CD14-positive monocyte (primary cell): ENCODE data around the gene AGXT. TPM values are rescaled to one million over a fixed set of nuclear protein-coding genes. Genes with fewer than 3 reads are reported as not detected.

ENCODE experiments used
- DNase-seq, 3 donors: peaks; one replicate each; pipeline ENCODE4 v3.0.0-alpha.2; 2011 to 2022
- H2AFZ ChIP-seq: 2 replicates; pipeline ENCODE4 v1.6.0; 2012; ENCODE audit warnings: mild to moderate bottlenecking, low read depth, low read length, inconsistent platforms; ENCODE audit not compliant: insufficient read depth, poor library complexity, severe bottlenecking
- H3K27ac ChIP-seq, 2 donors: 1 replicate in 1 of 2; 2 replicates in 1 of 2; pipeline ENCODE4 v1.5.1; 2012 to 2013; ENCODE audit warnings: low read length in 2 of 2, control low read depth in 1 of 2, inconsistent platforms in 1 of 2, low read depth in 1 of 2, mild to moderate bottlenecking in 1 of 2
- H3K27me3 ChIP-seq, 2 donors: one replicate each; pipeline versions ENCODE4 v1.6.0 to v1.6.1; 2011 to 2013; ENCODE audit warnings: low read length in 2 of 2; ENCODE audit not compliant: control insufficient read depth in 2 of 2, insufficient read depth in 2 of 2
- H3K36me3 ChIP-seq, 2 donors: replicated peaks in 1 of 2; 1 replicate in 1 of 2; 2 replicates in 1 of 2; pipeline versions ENCODE4 v1.5.1 to v1.6.1; 2012 to 2013; ENCODE audit warnings: low read length in 2 of 2, control low read depth in 1 of 2, inconsistent platforms in 1 of 2, mild to moderate bottlenecking in 1 of 2; ENCODE audit not compliant: insufficient read depth in 2 of 2, control insufficient read depth in 1 of 2
- H3K4me1 ChIP-seq, 2 donors: 1 replicate in 1 of 2; 2 replicates in 1 of 2; pipeline versions ENCODE4 v1.5.1 to v1.6.1; 2012 to 2013; ENCODE audit warnings: low read length in 2 of 2, control low read depth in 1 of 2, inconsistent platforms in 1 of 2, mild to moderate bottlenecking in 1 of 2, moderate library complexity in 1 of 2; ENCODE audit not compliant: insufficient read depth in 2 of 2, control insufficient read depth in 1 of 2
- H3K4me2 ChIP-seq: replicated peaks from 2 replicates; pipeline ENCODE3; 2012; ENCODE audit warnings: low read length, moderate library complexity, mild to moderate bottlenecking; ENCODE audit not compliant: poor library complexity, severe bottlenecking; ENCODE audit errors: extremely low read depth
- H3K4me3 ChIP-seq, 3 experiments: fragments of 200-600 bp in 1 of 3; sonication (generic) in 1 of 3; replicated peaks in 1 of 3; 1 replicate in 2 of 3; 2 replicates in 1 of 3; pipeline ENCODE4 v1.5.1; 2011 to 2013; ENCODE audit warnings: low read length in 3 of 3, mild to moderate bottlenecking in 3 of 3, control low read depth in 2 of 3, low read depth in 2 of 3, inconsistent platforms in 1 of 3, moderate library complexity in 1 of 3
- H3K79me2 ChIP-seq: 2 replicates; pipeline ENCODE4 v1.6.0; 2012; ENCODE audit warnings: mild to moderate bottlenecking, control low read depth, inconsistent platforms, low read length, moderate library complexity; ENCODE audit not compliant: insufficient read depth
- H3K9ac ChIP-seq: 2 replicates; pipeline ENCODE4 v1.6.0; 2017; ENCODE audit warnings: low read length, mild to moderate bottlenecking; ENCODE audit not compliant: insufficient read depth, poor library complexity, severe bottlenecking
- H3K9me3 ChIP-seq, 2 donors: replicated peaks in 1 of 2; 1 replicate in 1 of 2; 2 replicates in 1 of 2; pipeline versions ENCODE4 v1.5.1 to v1.6.1; 2012 to 2013; ENCODE audit warnings: low read length in 2 of 2, control low read depth in 1 of 2; ENCODE audit not compliant: control insufficient read depth in 1 of 2, insufficient read depth in 1 of 2
- H4K20me1 ChIP-seq: 2 replicates; pipeline ENCODE4 v1.6.0; 2012; ENCODE audit warnings: mild to moderate bottlenecking, low read length, control low read depth, moderate library complexity; ENCODE audit not compliant: insufficient read depth
- H3K27ac Mint-ChIP-seq, 7 donors: one replicate each; pipeline ENCODE4 v1.8.0; 2020; ENCODE audit warnings: mild to moderate bottlenecking in 7 of 7, mixed read lengths in 7 of 7, moderate library complexity in 6 of 7, inconsistent platforms in 2 of 7
- H3K27me3 Mint-ChIP-seq, 3 donors: one replicate each; pipeline ENCODE4 v1.8.0; 2021 to 2022; ENCODE audit warnings: low read depth in 3 of 3, mild to moderate bottlenecking in 3 of 3, mixed read lengths in 3 of 3, moderate library complexity in 3 of 3, inconsistent platforms in 1 of 3
- H3K36me3 Mint-ChIP-seq, 2 donors: one replicate each; pipeline ENCODE4 v1.8.0; 2020; ENCODE audit warnings: mixed read lengths in 2 of 2, inconsistent platforms in 1 of 2, mild to moderate bottlenecking in 1 of 2
- H3K4me1 Mint-ChIP-seq: one replicate; pipeline ENCODE4 v1.8.0; 2020; ENCODE audit warnings: mild to moderate bottlenecking, mixed read lengths
- H3K4me3 Mint-ChIP-seq, 2 donors: one replicate each; pipeline ENCODE4 v1.8.0; 2020; ENCODE audit warnings: mild to moderate bottlenecking in 2 of 2, mixed read lengths in 2 of 2, moderate library complexity in 1 of 2
- H3K9me3 Mint-ChIP-seq, 7 donors: one replicate each; pipeline ENCODE4 v1.8.0; 2020 to 2022; ENCODE audit warnings: mixed read lengths in 7 of 7, mild to moderate bottlenecking in 6 of 7, moderate library complexity in 6 of 7, inconsistent platforms in 2 of 7
- WGBS: methylation state at CpG from one replicate; pipeline ENCODE4 v1.1.5; 2013; ENCODE audit warnings: missing lambda C conversion rate; ENCODE audit not compliant: insufficient coverage; 5-methylcytosine and 5-hydroxymethylcytosine counted together
- intact Hi-C, 2 donors: fragments of 100-400 bp; cut with micrococcal nuclease; formaldehyde crosslinking; loops; one replicate each; pipeline versions ENCODE4 v1.15.0 to v1.15.1; 2023
- polyA plus RNA-seq, 3 donors: library from polyadenylated mRNA; depleted of rRNA in 1 of 3; unstranded in 2 of 3; stranded (reverse) in 1 of 3; fragments of 300-500 nt in 2 of 3; fragments of >200 nt in 1 of 3; fragmentation: Illumina TruSeq in 2 of 3; gene quantifications; 1 replicate in 2 of 3; 2 replicates in 1 of 3; pipeline ENCODE4 v1.2.3, GENCODE V29; 2012 to 2021
- TF ChIP-seq, protein P1 (sequence below): fragments of 200-600 bp; IDR thresholded peaks from one replicate; pipeline ENCODE4 v1.8.0; 2022; ENCODE audit warnings: antibody characterized with exemption, mild to moderate bottlenecking

Gene AGXT
- polyA plus RNA-seq, 3 donors, result not detected

DNA sequence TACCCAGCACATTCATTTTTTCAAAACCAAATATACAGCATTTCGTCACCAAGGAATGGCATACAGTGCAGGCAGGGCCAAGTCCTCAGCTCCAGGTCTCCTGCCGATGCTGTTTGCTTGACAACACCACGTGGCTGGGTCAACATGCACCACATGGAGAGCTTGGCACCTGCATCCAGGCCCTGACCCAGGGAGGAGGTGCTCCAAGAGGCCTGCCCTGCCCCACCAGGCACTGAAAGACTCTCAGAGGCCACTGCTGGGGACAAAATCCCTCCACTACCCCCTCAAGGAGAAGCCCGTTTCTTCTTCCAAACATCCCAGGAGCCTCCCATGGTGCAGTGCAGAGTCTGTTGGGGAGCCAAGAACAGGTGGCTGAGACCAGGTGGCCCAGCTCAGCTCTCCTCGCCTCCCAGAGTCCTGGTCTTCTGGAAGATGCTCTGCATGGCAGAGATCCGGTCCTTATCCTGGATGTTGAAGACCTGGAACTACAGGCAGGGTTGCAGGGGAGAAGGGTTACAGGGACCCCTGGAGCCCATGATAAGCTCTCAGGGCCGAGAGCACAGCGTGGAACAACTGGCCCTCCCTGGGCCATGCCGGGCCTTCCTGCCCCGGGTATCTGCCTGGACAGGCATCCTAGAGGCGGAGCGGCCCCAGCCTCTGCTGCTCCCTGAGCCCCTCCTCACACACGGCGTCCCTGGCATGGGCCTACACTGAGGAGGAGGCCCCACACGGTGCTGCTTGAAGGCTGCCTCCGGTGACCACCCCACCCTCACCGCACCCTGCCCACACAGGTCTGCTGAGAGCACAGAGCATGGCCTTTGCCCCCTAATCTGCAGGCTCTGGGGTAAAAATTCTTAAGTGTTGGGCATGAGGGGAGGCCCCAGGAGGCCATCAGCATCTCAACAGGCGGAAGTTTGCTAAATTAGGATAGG, 18.3 kb downstream of the AGXT start:
- no peak overlapping the region for H3K9ac ChIP-seq
- intact Hi-C loops, result no loop called here
- H4K20me1 ChIP-seq, result no peaks in the 10 kb centered on the region
- H3K36me3 ChIP-seq, result no peaks in the 10 kb centered on the region
- H3K4me3 ChIP-seq, result no peak overlapping the region
- no peaks in the 10 kb centered on the region for H3K36me3 Mint-ChIP-seq
- no peak overlapping the region for H3K4me2 ChIP-seq
- no peaks in the 10 kb centered on the region for H3K79me2 ChIP-seq
- H3K27ac ChIP-seq, result no peak overlapping the region
- H3K27ac Mint-ChIP-seq, result no peak overlapping the region
- no peak for DNase-seq
- H3K9me3 Mint-ChIP-seq, result peaks cover 0 to 9% (median 0%) of the 10 kb centered on the region in 7 donors
- no peak overlapping the region for H3K4me3 Mint-ChIP-seq
- H3K4me1 Mint-ChIP-seq, result peaks cover 12% of the 10 kb centered on the region
- peaks cover 2% of the 10 kb centered on the region in 3 donors for H3K27me3 Mint-ChIP-seq
- H3K27me3 ChIP-seq, result no peaks in the 10 kb centered on the region
- peaks cover 8 to 12% of the 10 kb centered on the region in 2 donors for H3K4me1 ChIP-seq
- peaks cover 0 to 5% of the 10 kb centered on the region in 2 donors for H3K9me3 ChIP-seq
- TF ChIP-seq, protein P1, sequence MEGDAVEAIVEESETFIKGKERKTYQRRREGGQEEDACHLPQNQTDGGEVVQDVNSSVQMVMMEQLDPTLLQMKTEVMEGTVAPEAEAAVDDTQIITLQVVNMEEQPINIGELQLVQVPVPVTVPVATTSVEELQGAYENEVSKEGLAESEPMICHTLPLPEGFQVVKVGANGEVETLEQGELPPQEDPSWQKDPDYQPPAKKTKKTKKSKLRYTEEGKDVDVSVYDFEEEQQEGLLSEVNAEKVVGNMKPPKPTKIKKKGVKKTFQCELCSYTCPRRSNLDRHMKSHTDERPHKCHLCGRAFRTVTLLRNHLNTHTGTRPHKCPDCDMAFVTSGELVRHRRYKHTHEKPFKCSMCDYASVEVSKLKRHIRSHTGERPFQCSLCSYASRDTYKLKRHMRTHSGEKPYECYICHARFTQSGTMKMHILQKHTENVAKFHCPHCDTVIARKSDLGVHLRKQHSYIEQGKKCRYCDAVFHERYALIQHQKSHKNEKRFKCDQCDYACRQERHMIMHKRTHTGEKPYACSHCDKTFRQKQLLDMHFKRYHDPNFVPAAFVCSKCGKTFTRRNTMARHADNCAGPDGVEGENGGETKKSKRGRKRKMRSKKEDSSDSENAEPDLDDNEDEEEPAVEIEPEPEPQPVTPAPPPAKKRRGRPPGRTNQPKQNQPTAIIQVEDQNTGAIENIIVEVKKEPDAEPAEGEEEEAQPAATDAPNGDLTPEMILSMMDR, result no peak
- H2AFZ ChIP-seq, result no peak overlapping the region
- WGBS, result 90% methylated on average over 13 of the region's 18 CpGs

DNA sequence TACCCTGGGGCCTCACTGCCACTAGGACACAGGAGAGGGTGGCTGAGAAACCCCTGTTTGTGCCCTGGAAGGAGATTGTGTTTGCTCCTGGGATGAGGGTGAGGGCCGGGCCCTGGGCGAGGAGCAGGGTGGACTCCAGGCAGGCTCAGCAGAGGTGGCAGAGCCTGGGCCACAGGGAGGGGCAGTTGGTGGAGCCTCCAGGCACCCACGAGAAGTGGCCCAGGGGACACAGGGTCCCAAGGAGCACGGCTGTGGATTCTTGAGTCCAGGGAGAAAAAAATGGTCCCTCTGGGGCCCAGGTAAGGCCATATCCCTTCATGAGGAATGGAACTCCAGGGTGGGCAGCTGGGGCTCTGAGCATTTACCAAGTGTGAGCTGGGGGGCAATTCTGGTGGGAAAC, 19.0 kb downstream of the AGXT start:
- Histone ChIP-seq H3K36me3 (no peaks in the 10 kb centered on the region), H3K9ac (no peak overlapping the region), H3K4me3 (no peak overlapping the region), H4K20me1 (no peaks in the 10 kb centered on the region), H3K9me3 (peaks cover 0 to 5% of the 10 kb centered on the region in 2 donors), H3K79me2 (no peaks in the 10 kb centered on the region), H3K27ac (no peak overlapping the region), H2AFZ (no peak overlapping the region), H3K4me1 (peaks cover 8 to 12% of the 10 kb centered on the region in 2 donors), H3K27me3 (no peaks in the 10 kb centered on the region), H3K4me2 (no peak overlapping the region)
- TF ChIP-seq, protein P1, result no peak
- Mint-ChIP-seq H3K9me3 (peaks cover 0 to 9% (median 0%) of the 10 kb centered on the region in 7 donors), H3K27ac (no peak overlapping the region), H3K36me3 (no peaks in the 10 kb centered on the region), H3K4me3 (no peak overlapping the region), H3K27me3 (peaks cover 2 to 5% (median 2%) of the 10 kb centered on the region in 3 donors), H3K4me1 (peaks cover 12% of the 10 kb centered on the region)
- no peak for DNase-seq
- intact Hi-C loops, result no loop called here
- WGBS, result 98% methylated on average over 4 of the region's 4 CpGs
